ENCODE results near the gene STK39.
A peak's percentile ranks its signal among the peaks of the same experiment; 100 is the strongest.
"Not testable (repeated sequence)": the region's sequence is repeated elsewhere in the genome, so short reads cannot be mapped to it uniquely, and the experiment has no call there.

Gene STK39

DNA sequence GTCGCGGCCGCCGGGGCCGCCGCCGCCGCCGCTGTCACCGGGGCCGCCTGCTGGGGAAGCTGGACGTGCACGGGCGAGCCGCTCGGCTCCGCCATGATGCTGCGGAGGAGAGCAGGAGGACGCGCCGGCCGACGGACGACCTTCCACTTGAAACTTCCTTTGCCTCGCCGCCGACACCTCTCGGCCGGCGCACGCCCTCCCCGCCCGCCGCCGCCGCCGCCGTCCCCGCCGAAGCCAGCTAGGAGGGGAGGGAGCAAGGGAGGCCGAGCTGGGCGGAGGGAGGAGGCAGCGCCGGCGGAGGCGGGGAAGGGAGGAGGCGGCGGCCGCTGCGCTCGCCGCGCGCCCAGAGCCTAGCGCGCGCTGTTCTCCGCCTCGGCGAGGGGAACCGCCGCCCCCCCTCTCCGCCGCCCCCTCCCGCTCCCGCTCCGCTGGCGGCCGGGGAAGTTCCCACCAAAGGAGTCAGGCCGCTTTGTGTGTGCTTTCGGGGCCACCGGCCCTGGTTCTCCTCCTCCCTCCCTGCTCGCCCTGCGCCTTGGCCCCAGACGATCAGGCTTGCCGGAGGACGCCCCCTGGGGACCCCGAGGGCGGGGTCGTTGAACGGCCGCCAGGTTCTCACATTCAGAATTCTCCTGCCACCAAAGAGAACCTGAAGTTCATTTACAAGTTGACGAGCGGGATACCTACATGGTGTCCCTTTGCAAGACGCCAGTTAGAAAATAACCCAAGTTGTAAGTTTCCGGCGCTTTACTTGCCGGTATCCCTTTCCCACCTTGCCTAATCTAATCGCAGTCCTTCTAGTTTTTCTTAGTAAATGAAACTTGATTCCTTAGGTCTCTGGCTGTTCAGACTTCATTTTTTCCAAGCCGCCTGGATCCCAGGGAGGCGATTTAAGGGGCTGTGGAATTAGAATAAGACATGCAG is at the start of gene STK39:
STK39 (minus strand) TSS at position 255 of the 921 bp plus-strand sequence; CDS start at position 95, 160 bp downstream.
- peak; percentile 20 for DNase-seq (ENCODE audit: low spot score)

- DNase-seq (ENCODE audit: low spot score) = no peak
Observed at GRCh38 chr2:168295051-168295450, 47.7 kb upstream of the STK39 start.

DNA sequence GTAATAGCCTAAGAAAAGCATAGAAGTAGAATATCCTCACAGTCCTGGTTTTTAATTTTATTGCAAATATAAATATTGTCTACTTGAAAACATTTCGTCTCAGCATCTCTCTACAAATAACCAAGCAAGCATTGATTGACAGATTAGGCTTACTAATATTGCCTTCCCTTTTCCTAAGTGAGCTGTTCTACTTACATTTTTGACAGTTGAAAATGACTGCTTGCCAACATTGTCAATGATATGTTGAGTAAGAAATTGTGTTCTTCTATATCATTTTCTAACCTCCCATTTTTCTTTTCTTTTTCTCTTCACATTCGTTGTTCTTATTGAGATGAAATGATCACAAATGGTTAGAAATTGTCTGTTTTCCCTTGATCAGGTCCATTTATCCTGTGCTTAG is 47.0 kb upstream of the STK39 start:
- no peak for DNase-seq (ENCODE audit: low spot score)

DNA sequence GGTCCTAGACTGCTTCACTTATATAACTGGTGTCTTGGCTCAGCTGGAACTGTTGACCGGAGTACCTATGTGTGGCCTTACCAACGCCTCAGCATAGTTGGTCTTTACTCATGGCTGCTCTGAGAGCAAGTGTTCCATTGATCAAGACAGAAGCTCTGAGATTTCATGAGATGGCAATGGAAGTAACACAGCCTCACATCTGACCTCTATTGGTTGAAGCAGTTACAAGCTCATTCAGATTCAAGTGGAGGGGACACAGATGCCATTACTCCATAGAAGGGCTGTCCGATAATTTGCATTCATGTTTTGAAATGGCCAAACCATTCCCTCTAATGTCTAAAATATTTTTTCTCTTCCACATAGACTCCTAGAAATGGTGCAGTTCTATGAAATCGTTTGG is 46.4 kb upstream of the STK39 start:
- DNase-seq (ENCODE audit: low spot score) = no peak

DNA sequence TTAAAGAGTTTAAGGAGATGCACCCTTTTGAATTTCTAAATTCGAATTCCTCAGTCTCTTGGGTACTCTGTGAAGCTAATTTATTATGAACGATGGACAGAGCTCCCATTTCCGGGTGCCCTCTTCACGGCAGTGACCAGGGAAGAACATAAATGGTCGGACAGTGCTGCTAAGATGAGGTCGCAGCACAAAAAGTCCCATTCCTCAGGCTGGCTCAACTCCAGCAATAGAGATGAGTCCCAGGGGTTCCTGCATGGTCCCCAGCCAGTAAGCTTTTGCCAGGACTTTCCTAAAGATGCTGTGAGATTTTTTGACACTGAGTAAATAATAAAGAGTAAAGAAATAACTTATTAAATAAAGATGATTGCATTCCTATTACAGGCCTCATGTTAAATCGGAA is 43.0 kb upstream of the STK39 start:
- no peak for DNase-seq (ENCODE audit: low spot score)

DNA sequence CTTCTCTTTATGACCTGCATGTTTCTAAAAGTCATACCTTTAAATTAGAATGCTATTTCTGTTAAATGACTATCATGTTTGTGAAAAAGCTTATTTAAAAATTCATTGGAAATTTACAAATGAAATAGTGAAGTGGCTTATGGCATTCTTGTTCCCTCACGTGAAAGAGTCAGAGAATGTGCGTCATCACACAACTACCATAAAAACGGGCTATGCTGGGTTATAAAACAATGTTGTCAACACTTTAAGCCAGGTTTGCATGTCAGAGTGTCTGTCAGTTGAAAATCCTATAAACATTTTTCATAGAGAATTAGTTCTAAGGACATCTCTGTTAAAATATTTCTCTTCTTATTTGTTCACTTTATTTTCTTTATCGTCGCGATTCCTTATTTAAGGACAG is 42.5 kb upstream of the STK39 start:
- no peak for DNase-seq (ENCODE audit: low spot score)

- DNase-seq (ENCODE audit: low spot score) = no peak
Observed at GRCh38 chr2:168286535-168286934, 39.1 kb upstream of the STK39 start.

DNA sequence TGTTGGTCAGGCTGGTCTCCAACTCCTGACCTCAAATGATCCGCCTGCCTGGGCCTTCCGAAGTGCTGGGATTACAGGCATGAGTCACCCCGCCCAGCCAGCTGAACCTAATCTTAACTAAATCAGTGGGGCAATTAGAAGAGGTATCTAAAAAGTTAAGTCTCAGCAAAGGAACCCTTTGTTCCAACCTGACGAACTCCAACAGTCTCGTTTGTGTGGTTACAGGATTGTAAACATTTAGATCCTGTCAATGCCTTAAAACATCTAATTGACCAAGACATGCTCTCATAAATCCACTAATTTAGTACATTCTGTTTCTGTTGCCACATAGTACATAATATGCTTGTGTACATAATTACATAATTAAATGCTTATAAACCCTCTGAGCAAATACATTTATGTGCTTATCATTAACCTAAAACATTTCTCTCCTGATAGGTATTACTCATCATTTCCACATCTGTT is 31.1 kb upstream of the STK39 start:
- DNase-seq (ENCODE audit: low spot score) = no peak

GRCh38 chr2:168277276-168277675 is 29.9 kb upstream of the STK39 start:
- DNase-seq (ENCODE audit: low spot score) = no peak

DNA sequence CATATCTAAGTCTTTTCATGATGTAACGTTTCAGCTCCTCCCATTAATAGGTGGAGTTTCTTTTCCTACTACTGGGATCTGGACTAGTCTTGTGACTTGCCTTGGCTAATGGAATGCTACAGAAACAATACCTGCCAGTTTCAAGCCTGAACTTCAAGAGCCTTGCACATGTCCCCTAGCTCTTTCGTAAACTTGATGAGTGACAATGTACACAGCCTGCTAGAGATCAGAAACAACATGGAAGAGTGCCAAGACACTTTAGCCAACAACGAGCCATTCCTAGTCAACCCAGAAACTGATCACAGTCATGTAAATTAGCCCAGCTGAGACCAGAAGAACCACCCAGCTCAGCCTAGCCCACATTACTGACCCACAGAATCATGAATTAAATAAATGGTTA is 24.8 kb upstream of the STK39 start:
- DNase-seq (ENCODE audit: low spot score) = no peak

DNA sequence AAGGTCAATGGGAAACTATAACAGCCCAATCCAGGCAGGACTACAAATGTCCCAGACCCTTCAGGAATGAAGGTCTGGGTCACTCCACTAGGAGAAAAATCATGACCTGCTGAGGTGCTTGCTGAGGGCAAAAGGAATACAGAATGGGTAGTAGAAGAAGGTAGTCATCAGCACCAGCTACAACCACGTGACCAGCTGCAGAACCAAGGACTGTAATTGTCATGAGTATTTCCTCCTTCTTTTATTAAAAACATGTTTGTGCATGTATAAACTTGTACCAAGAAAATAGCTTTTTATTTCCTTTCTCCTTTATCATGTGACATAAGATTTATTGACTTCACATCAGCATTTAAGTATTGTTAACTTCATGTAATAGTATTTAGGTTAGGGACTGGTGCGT is 15.5 kb upstream of the STK39 start:
- DNase-seq (ENCODE audit: low spot score) = not testable (repeated sequence)

DNA sequence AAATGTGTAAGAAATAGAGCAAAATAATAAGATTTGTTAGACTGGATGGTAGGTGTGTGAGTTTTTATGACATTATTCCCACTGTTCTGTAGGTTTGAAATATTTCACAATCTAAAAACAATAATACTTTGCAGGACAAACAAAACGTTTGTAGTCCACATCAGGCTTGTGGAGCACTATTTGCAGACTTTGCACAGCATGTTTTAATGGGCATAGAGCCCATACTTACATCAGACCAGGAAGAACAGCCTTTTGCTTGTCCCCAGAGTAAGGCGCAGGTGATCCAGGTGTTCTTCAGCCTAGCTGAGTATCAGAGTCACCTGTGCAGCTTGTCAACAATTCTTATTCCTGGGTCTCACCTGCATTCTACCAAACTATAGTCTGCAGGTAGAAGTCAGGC is 9.1 kb upstream of the STK39 start:
- DNase-seq (ENCODE audit: low spot score) = no peak

DNA sequence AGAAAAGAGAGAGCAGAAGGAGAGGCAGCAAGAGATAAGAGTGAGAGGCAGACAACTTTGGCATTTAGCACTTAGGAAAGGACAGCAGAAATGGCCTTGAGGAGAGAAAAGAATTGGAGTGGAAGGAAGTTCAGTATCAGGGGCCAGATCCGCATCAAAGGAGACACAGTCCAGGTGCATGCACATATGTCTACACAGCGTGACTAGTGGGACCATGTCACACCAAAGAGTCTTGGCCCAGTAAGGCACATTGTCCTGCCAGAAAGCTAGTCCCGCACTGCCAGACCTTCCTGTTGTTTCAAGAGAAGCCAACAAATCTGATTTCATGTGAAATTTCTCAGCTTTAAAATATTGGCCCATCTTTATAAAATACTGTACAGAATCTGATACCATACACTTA is 8.5 kb upstream of the STK39 start:
- no peak for DNase-seq (ENCODE audit: low spot score)

DNA sequence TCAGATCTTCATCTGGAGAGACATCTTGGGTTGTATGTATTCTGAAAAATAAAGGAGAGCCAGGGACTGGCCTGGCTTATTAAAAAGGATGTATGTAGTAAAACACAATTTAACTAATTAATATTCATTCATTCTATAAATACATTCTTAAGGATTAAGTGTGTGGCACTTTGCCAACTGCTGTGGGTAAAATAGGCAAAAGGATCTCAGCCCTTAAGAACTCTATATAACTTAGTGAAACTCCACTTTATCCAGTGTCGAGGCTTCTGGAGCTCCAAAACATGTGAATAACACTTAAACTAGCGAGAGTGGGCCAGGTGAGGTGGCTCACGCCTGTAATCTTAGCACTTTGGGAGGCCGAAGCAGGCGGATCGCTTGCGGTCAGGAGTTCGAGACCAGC is 7.7 kb upstream of the STK39 start:
- DNase-seq (ENCODE audit: low spot score) = no peak

GRCh38 chr2:168254158-168254935 is 7.0 kb upstream of the STK39 start:
- no peak for DNase-seq (ENCODE audit: low spot score)

DNA sequence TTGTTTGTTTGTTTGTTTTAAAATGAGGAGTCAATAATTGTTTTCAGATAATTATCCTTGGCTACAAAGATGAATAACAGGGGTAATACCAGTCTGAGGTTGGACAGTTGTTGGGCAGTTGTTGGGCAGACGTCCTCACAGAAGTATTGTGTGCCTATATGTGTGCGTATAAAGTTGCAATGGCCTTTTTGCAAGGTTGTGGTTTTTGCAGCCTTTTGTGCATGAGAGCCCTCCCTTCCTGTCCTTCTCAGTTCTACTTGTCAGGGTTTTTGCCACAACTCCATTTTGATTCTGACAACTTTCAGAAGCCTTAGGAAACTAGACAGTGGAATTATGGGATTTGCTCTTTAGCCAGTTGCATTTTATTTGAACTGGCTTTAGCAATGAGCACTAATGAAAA is 6.0 kb upstream of the STK39 start:
- no peak for DNase-seq (ENCODE audit: low spot score)

GRCh38 chr2:168252976-168253375 is 5.6 kb upstream of the STK39 start:
- DNase-seq (ENCODE audit: low spot score) = no peak

- no peak for DNase-seq (ENCODE audit: low spot score)
Observed at GRCh38 chr2:168246483-168247340, 683 bp downstream of the STK39 start.

GRCh38 chr2:168246072-168246482 is 1.3 kb downstream of the STK39 start:
- DNase-seq (ENCODE audit: low spot score) = no peak

- no peak for DNase-seq (ENCODE audit: low spot score)
Observed at GRCh38 chr2:168245074-168245825, 2.1 kb downstream of the STK39 start.

GRCh38 chr2:168244318-168244717 is 3.1 kb downstream of the STK39 start:
- no peak for DNase-seq (ENCODE audit: low spot score)
